ENCODE results near the gene NCAM1.

- TF ChIP-seq, protein P1, sequence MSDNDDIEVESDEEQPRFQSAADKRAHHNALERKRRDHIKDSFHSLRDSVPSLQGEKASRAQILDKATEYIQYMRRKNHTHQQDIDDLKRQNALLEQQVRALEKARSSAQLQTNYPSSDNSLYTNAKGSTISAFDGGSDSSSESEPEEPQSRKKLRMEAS (IDR thresholded peaks at IDR 0.05): no peak
- TF ChIP-seq CREB1 (IDR thresholded peaks at IDR 0.05; ENCODE audit: low read depth): no peak
- no peak for TF ChIP-seq CEBPB (IDR thresholded peaks at IDR 0.05)
Observed at GRCh38 chr11:113174882-113175281, 213.7 kb downstream of the NCAM1 start.

Data from Ishikawa (cell line).